ENCODE results near the gene CXXC5.

The CXXC5 gene

GRCh38 chr5:139705191-139705590 is 57.0 kb downstream of the CXXC5 start:
- H3K9me3 ChIP-seq (ENCODE audit: insufficient read depth, low read length, severe bottlenecking): no peaks in the 10 kb centered on the region
- no peak overlapping the region for H3K9ac ChIP-seq (ENCODE audit: low read depth, low read length)
- ATAC-seq (ENCODE audit: insufficient read depth, low read depth) (no peak), DNase-seq (no peak)
- no peaks in the 10 kb centered on the region for H3K36me3 ChIP-seq (ENCODE audit: insufficient read depth, low read length)
- no peaks in the 10 kb centered on the region for H3K27me3 ChIP-seq (ENCODE audit: insufficient read depth, low read length, poor library complexity)
- peaks cover 47% of the 10 kb centered on the region for H3K4me1 ChIP-seq (ENCODE audit: insufficient read depth, low read length)
- H2AFZ ChIP-seq (ENCODE audit: low read depth, low read length): no peak overlapping the region
- H3K27ac ChIP-seq (ENCODE audit: low read length): peak overlapping the region; percentile 56; the same call in 1 of the 2 replicates
- H3K4me3 ChIP-seq (ENCODE audit: low read depth in 1 of 2, low read length in 2 of 2): no peak overlapping the region
- no peaks in the 10 kb centered on the region for H4K20me1 ChIP-seq (ENCODE audit: insufficient read depth, low read length)
- no peak for TF ChIP-seq EZH2 (IDR thresholded peaks at IDR 0.05; ENCODE audit: borderline replicate concordance, low read depth, low read length, severe bottlenecking)
- no peak for TF ChIP-seq CTCF (IDR thresholded peaks at IDR 0.05; ENCODE audit: borderline replicate concordance, extremely low read depth, low read length, poor library complexity, severe bottlenecking)
- H3K4me2 ChIP-seq (ENCODE audit: insufficient read depth, low read length): no peak overlapping the region
- no peaks in the 10 kb centered on the region for H3K79me2 ChIP-seq (ENCODE audit: insufficient read depth, low read length)

- peak overlapping the region; percentile 56 for H3K27ac ChIP-seq (ENCODE audit: low read length)
- no peak overlapping the region for H3K4me2 ChIP-seq (ENCODE audit: insufficient read depth, low read length)
- DNase-seq (peak; percentile 34), ATAC-seq (ENCODE audit: insufficient read depth, low read depth) (no peak)
- no peaks in the 10 kb centered on the region for H4K20me1 ChIP-seq (ENCODE audit: insufficient read depth, low read length)
- H3K36me3 ChIP-seq (ENCODE audit: insufficient read depth, low read length): no peaks in the 10 kb centered on the region
- H3K9ac ChIP-seq (ENCODE audit: low read depth, low read length): no peak overlapping the region
- H3K9me3 ChIP-seq (ENCODE audit: insufficient read depth, low read length, severe bottlenecking): no peaks in the 10 kb centered on the region
- H3K27me3 ChIP-seq (ENCODE audit: insufficient read depth, low read length, poor library complexity): no peaks in the 10 kb centered on the region
- TF ChIP-seq CTCF (IDR thresholded peaks at IDR 0.05; ENCODE audit: borderline replicate concordance, extremely low read depth, low read length, poor library complexity, severe bottlenecking): no peak
- no peak for TF ChIP-seq EZH2 (IDR thresholded peaks at IDR 0.05; ENCODE audit: borderline replicate concordance, low read depth, low read length, severe bottlenecking)
- H3K4me3 ChIP-seq (ENCODE audit: low read depth in 1 of 2, low read length in 2 of 2): no peak overlapping the region
- H3K79me2 ChIP-seq (ENCODE audit: insufficient read depth, low read length): no peaks in the 10 kb centered on the region
- H2AFZ ChIP-seq (ENCODE audit: low read depth, low read length): peak overlapping the region; percentile 5; the same call in 1 of the 2 replicates
- H3K4me1 ChIP-seq (ENCODE audit: insufficient read depth, low read length): peaks cover 54% of the 10 kb centered on the region
These were observed 57.8 kb downstream of the CXXC5 start for GRCh38 chr5:139705655-139706587.

GRCh38 chr5:139707445-139708003 is 59.4 kb downstream of the CXXC5 start:
- H4K20me1 ChIP-seq (ENCODE audit: insufficient read depth, low read length): no peaks in the 10 kb centered on the region
- TF ChIP-seq EZH2 (IDR thresholded peaks at IDR 0.05; ENCODE audit: borderline replicate concordance, low read depth, low read length, severe bottlenecking) (no peak), CTCF (IDR thresholded peaks at IDR 0.05; ENCODE audit: borderline replicate concordance, extremely low read depth, low read length, poor library complexity, severe bottlenecking) (no peak)
- no peaks in the 10 kb centered on the region for H3K27me3 ChIP-seq (ENCODE audit: insufficient read depth, low read length, poor library complexity)
- no peaks in the 10 kb centered on the region for H3K36me3 ChIP-seq (ENCODE audit: insufficient read depth, low read length)
- H2AFZ ChIP-seq (ENCODE audit: low read depth, low read length): no peak overlapping the region
- ATAC-seq (ENCODE audit: insufficient read depth, low read depth): no peak
- H3K4me1 ChIP-seq (ENCODE audit: insufficient read depth, low read length): peaks cover 68% of the 10 kb centered on the region
- H3K4me3 ChIP-seq (ENCODE audit: low read depth in 1 of 2, low read length in 2 of 2): no peak overlapping the region
- peak; percentile 37 for DNase-seq
- peak overlapping the region; percentile 82 for H3K27ac ChIP-seq (ENCODE audit: low read length)
- H3K4me2 ChIP-seq (ENCODE audit: insufficient read depth, low read length): no peak overlapping the region
- H3K9ac ChIP-seq (ENCODE audit: low read depth, low read length): 0 out of 2 replicates have a peak overlapping the region, but pooled peaks have one; percentile 57
- no peaks in the 10 kb centered on the region for H3K79me2 ChIP-seq (ENCODE audit: insufficient read depth, low read length)
- no peaks in the 10 kb centered on the region for H3K9me3 ChIP-seq (ENCODE audit: insufficient read depth, low read length, severe bottlenecking)

Measured in DND-41 (cell line).